Osteocyte (in vitro differentiated cells): ENCODE results near the gene BRD8. TPM values are rescaled to one million over a fixed set of nuclear protein-coding genes. Genes with fewer than 3 reads are reported as not detected.
"Not testable (repeated sequence)": the region's sequence is repeated elsewhere in the genome, so short reads cannot be mapped to it uniquely, and the experiment has no call there.

Experiments
- DNase-seq: peaks from one replicate; pipeline ENCODE4 v3.0.0; 2021; ENCODE audit warnings: mixed read lengths; ENCODE audit not compliant: unreplicated experiment; ENCODE audit errors: extremely low spot score
- H3K27ac Mint-ChIP-seq: one replicate; pipeline ENCODE4 v1.8.0; 2021; ENCODE audit warnings: mild to moderate bottlenecking, mixed read lengths; ENCODE audit not compliant: unreplicated experiment
- H3K27me3 Mint-ChIP-seq: one replicate; pipeline ENCODE4 v1.8.0; 2021; ENCODE audit warnings: mixed read lengths; ENCODE audit not compliant: unreplicated experiment
- H3K36me3 Mint-ChIP-seq: one replicate; pipeline ENCODE4 v1.8.0; 2021; ENCODE audit warnings: mixed read lengths; ENCODE audit not compliant: unreplicated experiment
- H3K4me1 Mint-ChIP-seq: one replicate; pipeline ENCODE4 v1.8.0; 2021; ENCODE audit warnings: mixed read lengths; ENCODE audit not compliant: unreplicated experiment
- H3K4me3 Mint-ChIP-seq: one replicate; pipeline ENCODE4 v1.8.0; 2021; ENCODE audit warnings: mild to moderate bottlenecking, moderate library complexity, mixed read lengths; ENCODE audit not compliant: unreplicated experiment
- H3K9me3 Mint-ChIP-seq: one replicate; pipeline ENCODE4 v1.8.0; 2021; ENCODE audit warnings: mixed read lengths; ENCODE audit not compliant: unreplicated experiment
- total RNA-seq: library from RNA; stranded (reverse); gene quantifications from 2 replicates; pipeline ENCODE4 v1.2.1, GENCODE V29; 2021
- TF ChIP-seq, protein P1 (sequence below): fragments of 200-600 bp; sonication (generic); IDR thresholded peaks from 2 replicates; pipeline ENCODE4 v1.5.0; 2021; ENCODE audit warnings: antibody characterized with exemption, mild to moderate bottlenecking, moderate library complexity

BRD8 gene
- total RNA-seq, 1 donor from 2014 or later: 68.3 TPM

DNA sequence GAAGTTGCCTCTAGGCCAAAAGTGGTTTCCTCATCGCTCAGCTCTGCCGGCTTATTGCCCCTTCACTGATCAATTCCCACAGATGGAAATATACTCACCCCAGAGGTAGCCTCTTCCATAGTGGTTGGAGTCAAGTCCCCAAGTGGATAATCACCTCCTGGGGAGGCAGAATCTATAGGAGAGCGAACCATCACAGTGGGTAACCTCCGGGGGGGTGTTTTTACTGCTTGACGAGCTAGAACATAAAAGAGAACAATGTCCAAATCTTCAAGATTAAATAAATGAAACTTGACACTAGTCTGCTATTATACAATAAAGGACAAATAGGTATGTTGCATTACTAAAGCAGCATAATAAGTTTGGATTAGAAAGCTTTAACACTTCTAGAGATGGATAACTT lies 9.3 kb downstream of the BRD8 start:
- TF ChIP-seq, protein P1, sequence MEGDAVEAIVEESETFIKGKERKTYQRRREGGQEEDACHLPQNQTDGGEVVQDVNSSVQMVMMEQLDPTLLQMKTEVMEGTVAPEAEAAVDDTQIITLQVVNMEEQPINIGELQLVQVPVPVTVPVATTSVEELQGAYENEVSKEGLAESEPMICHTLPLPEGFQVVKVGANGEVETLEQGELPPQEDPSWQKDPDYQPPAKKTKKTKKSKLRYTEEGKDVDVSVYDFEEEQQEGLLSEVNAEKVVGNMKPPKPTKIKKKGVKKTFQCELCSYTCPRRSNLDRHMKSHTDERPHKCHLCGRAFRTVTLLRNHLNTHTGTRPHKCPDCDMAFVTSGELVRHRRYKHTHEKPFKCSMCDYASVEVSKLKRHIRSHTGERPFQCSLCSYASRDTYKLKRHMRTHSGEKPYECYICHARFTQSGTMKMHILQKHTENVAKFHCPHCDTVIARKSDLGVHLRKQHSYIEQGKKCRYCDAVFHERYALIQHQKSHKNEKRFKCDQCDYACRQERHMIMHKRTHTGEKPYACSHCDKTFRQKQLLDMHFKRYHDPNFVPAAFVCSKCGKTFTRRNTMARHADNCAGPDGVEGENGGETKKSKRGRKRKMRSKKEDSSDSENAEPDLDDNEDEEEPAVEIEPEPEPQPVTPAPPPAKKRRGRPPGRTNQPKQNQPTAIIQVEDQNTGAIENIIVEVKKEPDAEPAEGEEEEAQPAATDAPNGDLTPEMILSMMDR: no peak
- H3K9me3 Mint-ChIP-seq: no peaks in the 10 kb centered on the region
- no peak for DNase-seq
- H3K36me3 Mint-ChIP-seq: peaks cover 63% of the 10 kb centered on the region
- H3K27ac Mint-ChIP-seq: no peak overlapping the region
- H3K4me1 Mint-ChIP-seq: no peaks in the 10 kb centered on the region
- H3K4me3 Mint-ChIP-seq: no peak overlapping the region
- H3K27me3 Mint-ChIP-seq: no peaks in the 10 kb centered on the region

GRCh38 chr5:138163721-138164120 lies 14.7 kb downstream of the BRD8 start:
- peaks cover 77% of the 10 kb centered on the region for H3K36me3 Mint-ChIP-seq
- H3K27me3 Mint-ChIP-seq: no peaks in the 10 kb centered on the region
- H3K27ac Mint-ChIP-seq: no peak overlapping the region
- TF ChIP-seq, protein P1: no peak
- no peak overlapping the region for H3K4me3 Mint-ChIP-seq
- no peaks in the 10 kb centered on the region for H3K9me3 Mint-ChIP-seq
- no peaks in the 10 kb centered on the region for H3K4me1 Mint-ChIP-seq
- DNase-seq: no peak

- Mint-ChIP-seq H3K36me3 (peaks cover 72% of the 10 kb centered on the region), H3K9me3 (no peaks in the 10 kb centered on the region), H3K27ac (no peak overlapping the region), H3K27me3 (no peaks in the 10 kb centered on the region), H3K4me3 (no peak overlapping the region), H3K4me1 (no peaks in the 10 kb centered on the region)
- TF ChIP-seq, protein P1: no peak
- peak; percentile 5 for DNase-seq
Measured at GRCh38 chr5:138160706-138161105, 17.7 kb downstream of the BRD8 start.

DNA sequence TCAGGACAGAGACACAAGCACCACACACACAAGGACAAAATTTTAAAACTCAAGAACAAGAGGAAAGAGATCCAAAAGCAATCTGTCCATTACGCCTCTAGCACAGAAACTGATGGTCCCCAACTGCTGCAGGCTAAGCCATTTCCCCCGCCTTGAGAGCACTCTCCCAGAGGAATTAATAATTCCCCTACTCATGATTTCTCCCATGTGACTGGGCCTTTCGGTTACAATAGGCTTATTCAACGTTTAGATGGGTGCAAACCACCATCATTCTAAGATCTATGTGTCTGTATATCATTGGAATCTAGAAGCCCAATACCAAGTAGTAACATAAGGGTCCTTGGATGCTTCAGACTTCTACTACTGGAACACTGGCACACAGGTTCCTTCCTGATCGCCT lies 18.8 kb downstream of the BRD8 start:
- Mint-ChIP-seq H3K27me3 (no peaks in the 10 kb centered on the region), H3K4me1 (no peaks in the 10 kb centered on the region), H3K36me3 (peaks cover 63% of the 10 kb centered on the region), H3K9me3 (no peaks in the 10 kb centered on the region), H3K4me3 (no peak overlapping the region), H3K27ac (no peak overlapping the region)
- TF ChIP-seq, protein P1: no peak
- DNase-seq: no peak

DNA sequence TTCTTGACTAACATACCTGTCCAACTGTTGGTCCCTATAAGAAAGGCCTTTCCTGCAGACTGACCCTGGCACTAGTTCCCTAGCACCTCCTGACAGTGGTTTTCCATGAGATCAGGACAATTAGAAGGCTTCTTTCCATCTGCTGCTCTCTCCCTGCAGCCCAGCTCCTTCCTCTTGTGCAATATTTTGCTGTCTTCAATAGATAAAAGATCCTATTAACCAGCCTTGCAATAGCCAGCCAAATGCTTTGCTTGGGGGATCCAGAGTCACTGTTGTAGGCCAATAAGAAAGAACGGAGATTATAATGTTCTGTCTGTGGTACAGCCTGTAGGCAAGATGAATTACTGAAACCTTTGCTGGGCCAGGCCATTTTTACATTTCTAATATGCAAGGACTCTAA lies 20.8 kb downstream of the BRD8 start:
- Mint-ChIP-seq H3K4me3 (no peak overlapping the region), H3K27me3 (peaks cover 5% of the 10 kb centered on the region), H3K4me1 (no peaks in the 10 kb centered on the region), H3K36me3 (peaks cover 48% of the 10 kb centered on the region), H3K27ac (no peak overlapping the region), H3K9me3 (no peaks in the 10 kb centered on the region)
- no peak for DNase-seq
- TF ChIP-seq, protein P1: no peak

DNA sequence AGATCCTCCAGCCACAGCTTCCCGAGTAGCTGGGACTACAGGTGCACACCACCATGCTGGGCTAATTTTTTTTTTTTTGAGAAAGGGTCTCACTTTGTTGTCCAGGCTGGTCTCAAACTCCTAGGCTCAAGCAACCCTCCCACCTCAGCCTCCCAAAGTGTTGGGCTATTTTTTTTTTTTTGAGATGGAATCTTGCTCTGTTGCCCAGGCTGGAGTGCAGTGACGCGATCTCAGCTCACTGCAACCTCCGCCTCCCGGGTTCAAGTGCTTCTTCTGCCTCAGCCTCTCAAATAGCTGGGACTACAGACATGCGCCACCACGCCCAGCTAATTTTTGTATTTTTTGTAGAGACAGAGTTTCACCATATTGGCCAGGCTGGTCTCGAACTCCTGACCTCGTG lies 22.5 kb downstream of the BRD8 start:
- H3K9me3 Mint-ChIP-seq, DNase-seq, H3K27me3 Mint-ChIP-seq, H3K27ac Mint-ChIP-seq, H3K4me1 Mint-ChIP-seq, H3K4me3 Mint-ChIP-seq: not testable (repeated sequence)
- peaks cover 41% of the 10 kb centered on the region for H3K36me3 Mint-ChIP-seq
